ENCODE measurements around the gene B9D1.

- TF ChIP-seq ZNF384 (IDR thresholded peaks at IDR 0.05) = no peak
- TF ChIP-seq BHLHE40 (IDR thresholded peaks at IDR 0.05; ENCODE audit: borderline replicate concordance) = no peak
Observed at GRCh38 chr17:19341211-19341631, 21.3 kb downstream of the B9D1 start.
